GM23338 (cell line): Measurements from ENCODE around the gene RPL10L. TPM values are rescaled to one million over a fixed set of nuclear protein-coding genes. Genes with fewer than 3 reads are reported as not detected.

Experiments used
- CREB1 ChIP-seq: fragments of 250-450 bp; sonication (Bioruptor Pico); IDR thresholded peaks from 2 replicates; pipeline ENCODE4 v1.5.0; 2020; ENCODE audit warnings: low read depth, mild to moderate bottlenecking, moderate library complexity
- EZH2phosphoT487 ChIP-seq: fragments of 200-600 bp; sonication (generic); IDR thresholded peaks from one replicate; pipeline ENCODE4 v1.8.1; 2018; ENCODE audit warnings: antibody characterized with exemption; ENCODE audit not compliant: unreplicated experiment
- POLR2AphosphoS5 ChIP-seq: IDR thresholded peaks from 2 replicates; pipeline ENCODE4 v1.6.1; 2016; ENCODE audit warnings: antibody characterized with exemption, low read depth
- REST ChIP-seq: IDR thresholded peaks from one replicate; pipeline ENCODE4 v1.6.1; 2018; ENCODE audit warnings: antibody characterized with exemption; ENCODE audit not compliant: unreplicated experiment
- STAT1 ChIP-seq: IDR thresholded peaks from one replicate; pipeline ENCODE4 v1.6.1; 2016; ENCODE audit warnings: antibody characterized with exemption; ENCODE audit not compliant: unreplicated experiment
- ZNF331 ChIP-seq: fragments of 250-450 bp; sonication (Bioruptor Pico); IDR thresholded peaks from 2 replicates; pipeline ENCODE4 v1.5.0; 2020; ENCODE audit warnings: low read depth, mild to moderate bottlenecking, moderate library complexity
- ZNF462 ChIP-seq: fragments of 250-450 bp; sonication (Bioruptor Pico); IDR thresholded peaks from 2 replicates; pipeline ENCODE4 v1.5.0; 2020; ENCODE audit warnings: mild to moderate bottlenecking, moderate library complexity
- polyA plus RNA-seq: library from polyadenylated mRNA; unstranded; fragments of >200 nt; fragmentation: Nextera tagmentation; extraction: Ambion mirVana; gene quantifications from 2 replicates; pipeline ENCODE4 v1.2.1, GENCODE V29; 2016
- total RNA-seq: library from RNA; depleted of rRNA; stranded (reverse); fragments of >200 nt; shearing (Covaris generic); gene quantifications from 2 replicates; pipeline ENCODE4 v1.2.3, GENCODE V29; 2014

Gene RPL10L
- total and polyA plus RNA-seq, 2 experiments from 2014 or later = not detected

- TF ChIP-seq ZNF462 (CRISPR knock-in tag) (no peak), CREB1 (CRISPR knock-in tag) (no peak), POLR2AphosphoS5 (no peak), ZNF331 (CRISPR knock-in tag) (no peak), REST (no peak), STAT1 (no peak), EZH2phosphoT487 (no peak)
Observed at GRCh38 chr14:46672128-46672527, 20.5 kb upstream of the RPL10L start (continued).
